Activated T-cell treated with anti-CD3 and anti-CD28 coated beads, Interleukin-2, amount 50 U/mL, for 24 hours (primary cell): ENCODE data around the gene LCN2.
"Not testable (repeated sequence)": the region's sequence is repeated elsewhere in the genome, so short reads cannot be mapped to it uniquely, and the experiment has no call there.

ENCODE experiments used
- DNase-seq: peaks from one replicate; pipeline ENCODE4 v3.0.0-alpha.2; 2020
- H3K27ac Mint-ChIP-seq: 2 replicates; pipeline ENCODE4 v1.8.0; 2020; ENCODE audit warnings: mild to moderate bottlenecking, mixed read lengths
- H3K27me3 Mint-ChIP-seq: 2 replicates; pipeline ENCODE4 v1.8.0; 2020; ENCODE audit warnings: mixed read lengths
- H3K36me3 Mint-ChIP-seq: 2 replicates; pipeline ENCODE4 v1.8.0; 2020; ENCODE audit warnings: low read depth, mixed read lengths
- H3K4me1 Mint-ChIP-seq: 2 replicates; pipeline ENCODE4 v1.8.0; 2020; ENCODE audit warnings: low read depth, mixed read lengths
- H3K4me3 Mint-ChIP-seq: 2 replicates; pipeline ENCODE4 v1.8.0; 2020; ENCODE audit warnings: mild to moderate bottlenecking, moderate library complexity, mixed read lengths
- H3K9me3 Mint-ChIP-seq: 2 replicates; pipeline ENCODE4 v1.8.0; 2020; ENCODE audit warnings: mixed read lengths

Gene LCN2

DNA sequence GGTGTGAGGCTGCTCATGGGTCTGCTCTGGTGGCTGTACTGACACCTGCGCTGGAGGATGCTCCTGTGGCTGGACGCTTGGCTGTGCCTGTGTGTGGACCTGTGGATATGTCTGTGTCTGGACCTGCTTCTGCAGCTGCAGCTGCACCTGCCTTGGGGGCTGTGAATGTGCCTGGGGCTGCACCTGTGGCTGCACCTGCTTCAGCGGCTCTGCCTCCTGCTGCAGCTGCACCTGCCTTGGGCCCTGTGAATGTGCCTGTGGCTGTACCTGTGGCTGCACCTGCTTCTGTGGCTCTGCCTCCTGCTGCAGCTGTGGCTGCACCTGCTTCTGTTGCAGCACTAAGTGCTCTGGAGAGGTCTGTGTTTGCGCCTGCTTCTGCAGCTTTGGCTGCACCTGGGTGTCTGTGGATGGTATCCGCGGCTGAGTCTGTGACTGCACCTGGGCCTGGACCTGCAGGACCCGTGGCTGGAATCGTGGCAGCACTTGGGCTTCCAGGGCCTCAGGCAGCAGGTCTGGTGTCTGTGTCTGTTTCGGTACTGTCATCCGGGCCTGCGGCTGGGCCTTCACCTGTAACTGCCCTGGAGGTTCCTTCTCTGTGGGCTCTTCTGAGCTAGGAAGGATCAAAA is 29.7 kb downstream of the LCN2 start:
- Mint-ChIP-seq H3K9me3 (no peaks in the 10 kb centered on the region), H3K27me3 (no peaks in the 10 kb centered on the region), H3K4me3 (no peak overlapping the region), H3K4me1 (peaks cover 4% of the 10 kb centered on the region), H3K36me3 (peaks cover 94% of the 10 kb centered on the region), H3K27ac (no peak overlapping the region)
- DNase-seq: no peak

DNA sequence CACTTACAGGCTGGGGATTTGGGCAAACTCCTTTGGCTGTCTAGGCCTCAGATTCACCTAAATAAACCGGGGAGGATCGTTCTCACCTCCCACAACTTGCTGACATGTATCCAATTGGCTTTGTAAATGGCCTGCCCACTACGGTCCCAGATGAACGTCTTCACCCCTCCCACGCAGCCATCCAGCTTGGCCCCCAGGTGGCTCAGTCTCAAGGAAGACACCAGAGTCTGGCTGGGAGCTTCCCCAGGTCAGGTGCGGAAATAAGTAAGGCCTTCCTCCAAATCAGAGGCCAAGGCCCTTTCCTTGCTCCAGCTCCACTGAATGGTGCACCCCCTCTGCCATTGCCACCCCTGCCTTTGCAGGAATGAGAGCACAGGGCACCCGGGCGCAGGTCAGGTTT is 30.7 kb downstream of the LCN2 start:
- Mint-ChIP-seq H3K27ac (no peak overlapping the region), H3K4me1 (peaks cover 8% of the 10 kb centered on the region), H3K27me3 (no peaks in the 10 kb centered on the region), H3K36me3 (peaks cover 89% of the 10 kb centered on the region), H3K9me3 (no peaks in the 10 kb centered on the region), H3K4me3 (no peak overlapping the region)
- no peak for DNase-seq

DNA sequence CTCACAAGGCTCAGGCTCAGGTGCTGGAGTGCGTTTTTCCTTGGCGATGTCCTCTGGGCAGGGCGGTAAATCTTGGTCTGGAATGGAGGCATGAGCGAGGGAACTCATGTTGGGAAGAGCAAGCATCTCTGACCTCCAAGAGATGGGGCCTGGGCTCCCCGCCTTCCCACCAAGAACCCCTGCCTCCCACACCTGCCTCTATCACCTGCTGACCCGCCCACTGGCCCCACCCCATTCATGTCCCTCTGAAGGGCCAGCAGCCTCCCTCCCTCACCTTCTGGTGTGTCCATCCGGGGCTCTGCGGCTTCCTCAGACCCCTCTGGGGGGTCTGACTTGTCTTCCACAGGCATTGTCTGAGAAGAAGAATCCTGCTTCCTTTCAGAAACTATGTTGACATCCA is 31.2 kb downstream of the LCN2 start:
- H3K9me3 Mint-ChIP-seq: no peaks in the 10 kb centered on the region
- H3K27ac Mint-ChIP-seq: no peak overlapping the region
- no peak for DNase-seq
- H3K27me3 Mint-ChIP-seq: no peaks in the 10 kb centered on the region
- peaks cover 8% of the 10 kb centered on the region for H3K4me1 Mint-ChIP-seq
- H3K36me3 Mint-ChIP-seq: peaks cover 89% of the 10 kb centered on the region
- H3K4me3 Mint-ChIP-seq: no peak overlapping the region

DNA sequence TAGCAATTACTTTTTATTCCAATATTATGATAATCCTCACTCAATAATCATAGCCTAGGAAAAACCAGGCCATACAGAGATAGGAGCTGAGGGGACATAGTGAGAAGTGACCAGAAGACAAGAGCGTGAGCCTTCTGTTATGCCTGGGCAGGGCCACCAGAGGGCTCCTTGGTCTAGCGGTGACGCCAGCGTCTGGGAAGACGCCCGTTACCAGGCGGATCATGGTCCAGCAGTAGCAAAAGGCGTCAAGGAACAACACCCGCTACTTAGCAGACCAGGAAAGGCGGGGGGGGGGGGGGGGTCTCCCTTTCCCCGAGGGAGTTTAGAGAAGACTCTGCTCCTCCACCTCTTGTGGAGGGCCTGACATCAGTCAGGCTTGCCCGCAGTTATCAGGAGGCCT is 32.2 kb downstream of the LCN2 start:
- H3K36me3 Mint-ChIP-seq: peaks cover 88% of the 10 kb centered on the region
- not testable (repeated sequence) for DNase-seq, H3K9me3 Mint-ChIP-seq, H3K4me3 Mint-ChIP-seq, H3K4me1 Mint-ChIP-seq, H3K27me3 Mint-ChIP-seq, H3K27ac Mint-ChIP-seq

DNA sequence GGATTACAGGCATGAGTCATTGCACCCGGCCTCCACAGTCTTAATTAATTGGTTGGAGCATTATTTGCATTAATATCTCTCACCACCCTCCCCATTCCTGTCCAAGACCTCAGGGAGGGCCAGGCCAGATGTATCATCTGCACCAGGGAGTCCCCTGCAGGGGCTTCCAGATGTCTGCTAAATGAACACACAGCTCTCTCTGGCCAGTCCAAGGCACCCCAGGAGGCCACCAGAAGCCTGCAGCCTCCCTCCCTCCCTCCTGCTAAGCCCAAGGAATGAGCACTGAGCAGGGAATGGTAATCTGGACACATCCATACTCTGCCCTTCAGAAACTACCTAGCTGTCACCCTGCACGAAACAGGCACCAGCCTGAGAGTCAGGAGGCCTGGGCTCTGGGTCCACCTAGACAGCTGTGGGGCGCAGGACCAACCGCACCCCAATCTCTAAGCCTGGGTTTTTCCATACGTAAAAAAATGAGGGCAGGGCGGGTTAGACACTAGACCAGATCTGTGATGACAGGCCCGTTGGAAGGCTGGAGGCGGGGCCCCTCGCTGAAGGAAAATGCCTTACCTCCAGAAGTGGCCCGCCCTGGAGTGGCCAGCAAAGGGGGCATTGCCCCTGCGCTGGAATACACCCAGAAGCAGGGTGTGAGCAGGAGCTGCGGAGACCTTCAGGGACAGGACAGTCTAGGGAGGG is 33.8 kb downstream of the LCN2 start:
- peaks cover 86% of the 10 kb centered on the region for H3K36me3 Mint-ChIP-seq
- no peak for DNase-seq
- H3K9me3 Mint-ChIP-seq: no peaks in the 10 kb centered on the region
- H3K4me1 Mint-ChIP-seq: peaks cover 10% of the 10 kb centered on the region
- H3K27me3 Mint-ChIP-seq: no peaks in the 10 kb centered on the region
- no peak overlapping the region for H3K4me3 Mint-ChIP-seq
- no peak overlapping the region for H3K27ac Mint-ChIP-seq

DNA sequence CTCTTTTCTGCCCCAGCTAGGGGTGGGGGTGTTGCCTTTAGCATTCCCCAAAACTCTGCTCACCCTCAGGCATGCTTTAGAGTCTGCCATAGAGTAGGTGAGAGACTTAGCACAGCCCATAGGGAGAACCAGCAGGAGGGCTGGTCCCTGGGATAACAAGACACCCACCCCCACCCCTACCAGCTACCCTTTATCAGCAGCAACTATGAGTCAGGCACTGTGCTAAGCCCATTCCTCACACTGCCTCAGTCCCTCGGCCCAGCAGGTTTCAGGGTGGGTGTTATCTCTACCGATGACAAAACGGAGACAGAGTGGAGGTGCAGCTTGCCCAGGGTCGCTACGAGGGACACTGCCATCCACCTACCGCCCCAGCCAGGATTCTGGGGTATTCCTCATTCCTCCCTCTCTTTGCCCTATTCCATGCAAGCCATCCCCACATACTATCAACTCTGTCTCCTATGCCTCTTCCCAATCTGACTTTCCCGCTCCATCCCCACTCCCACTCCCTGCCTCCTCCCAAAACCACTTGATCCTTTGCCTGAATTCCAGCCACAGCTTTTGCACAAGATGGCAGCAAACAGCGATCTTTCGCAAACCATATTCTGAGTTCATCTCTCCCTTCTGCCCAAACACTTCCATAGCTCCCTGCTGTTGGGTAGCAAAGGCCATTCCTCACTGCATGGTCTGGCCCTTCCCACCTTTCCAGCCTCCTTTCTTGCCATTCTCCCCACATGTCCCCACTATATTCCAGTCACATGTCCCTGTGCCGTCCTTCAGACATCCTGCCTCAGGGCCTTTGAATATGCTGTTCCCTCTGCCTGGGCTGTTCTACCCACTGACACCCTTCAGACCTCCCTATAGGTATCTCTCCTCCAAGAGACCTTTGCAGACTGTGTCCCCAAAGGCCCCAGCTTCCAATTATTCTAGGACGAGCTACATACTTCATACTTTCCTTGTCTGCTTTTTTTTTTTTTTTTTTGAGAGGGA is 37.0 kb downstream of the LCN2 start:
- Mint-ChIP-seq H3K4me1 (peaks cover 33% of the 10 kb centered on the region), H3K4me3 (no peak overlapping the region), H3K9me3 (no peaks in the 10 kb centered on the region), H3K36me3 (peaks cover 80% of the 10 kb centered on the region), H3K27me3 (no peaks in the 10 kb centered on the region), H3K27ac (peak overlapping the region; percentile 15)
- DNase-seq: no peak

DNA sequence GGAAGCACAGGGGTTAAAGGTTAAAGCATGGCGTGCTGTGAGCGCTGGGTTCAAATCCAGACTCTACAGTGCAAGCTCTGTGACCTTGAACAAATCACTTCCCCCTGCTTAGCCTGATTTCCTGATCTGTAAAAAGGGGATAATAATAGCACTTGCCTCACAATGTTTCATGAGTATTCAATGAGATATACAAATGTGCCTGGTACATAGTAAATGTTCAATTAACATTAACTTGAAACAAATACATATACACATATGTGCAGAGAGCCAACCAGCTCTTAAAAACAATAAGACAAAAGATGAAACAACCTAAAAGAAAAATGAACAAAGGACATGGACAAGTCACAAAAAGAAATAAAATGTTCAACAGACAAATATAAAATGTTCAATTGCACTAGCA is 38.1 kb downstream of the LCN2 start:
- no peak overlapping the region for H3K4me3 Mint-ChIP-seq
- peaks cover 73% of the 10 kb centered on the region for H3K36me3 Mint-ChIP-seq
- peak overlapping the region; percentile 28 for H3K27ac Mint-ChIP-seq
- H3K9me3 Mint-ChIP-seq: no peaks in the 10 kb centered on the region
- peaks cover 37% of the 10 kb centered on the region for H3K4me1 Mint-ChIP-seq
- no peaks in the 10 kb centered on the region for H3K27me3 Mint-ChIP-seq
- DNase-seq: no peak

DNA sequence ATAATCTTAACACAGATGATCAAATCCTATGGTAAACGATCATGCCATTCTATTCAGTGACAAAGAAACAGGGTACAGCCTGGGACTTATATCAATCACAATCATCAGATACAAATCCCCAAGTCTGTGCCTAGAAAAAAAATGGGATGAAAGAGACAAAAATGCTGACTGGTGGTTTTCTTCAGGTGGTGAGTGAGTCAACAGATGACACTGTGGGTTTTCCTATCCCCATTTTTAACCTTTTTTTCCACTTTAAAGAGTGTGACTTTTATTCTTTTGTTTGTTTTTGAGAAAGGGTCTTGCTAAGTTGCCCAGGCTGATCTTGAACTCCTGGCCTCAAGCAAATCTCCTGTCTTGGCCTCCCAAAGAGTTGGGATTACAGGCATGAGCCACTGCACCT is 39.0 kb downstream of the LCN2 start:
- DNase-seq: no peak
- no peaks in the 10 kb centered on the region for H3K27me3 Mint-ChIP-seq
- H3K4me1 Mint-ChIP-seq: peaks cover 41% of the 10 kb centered on the region
- H3K36me3 Mint-ChIP-seq: peaks cover 64% of the 10 kb centered on the region
- no peak overlapping the region for H3K4me3 Mint-ChIP-seq
- H3K27ac Mint-ChIP-seq: peak overlapping the region; percentile 74
- H3K9me3 Mint-ChIP-seq: no peaks in the 10 kb centered on the region

DNA sequence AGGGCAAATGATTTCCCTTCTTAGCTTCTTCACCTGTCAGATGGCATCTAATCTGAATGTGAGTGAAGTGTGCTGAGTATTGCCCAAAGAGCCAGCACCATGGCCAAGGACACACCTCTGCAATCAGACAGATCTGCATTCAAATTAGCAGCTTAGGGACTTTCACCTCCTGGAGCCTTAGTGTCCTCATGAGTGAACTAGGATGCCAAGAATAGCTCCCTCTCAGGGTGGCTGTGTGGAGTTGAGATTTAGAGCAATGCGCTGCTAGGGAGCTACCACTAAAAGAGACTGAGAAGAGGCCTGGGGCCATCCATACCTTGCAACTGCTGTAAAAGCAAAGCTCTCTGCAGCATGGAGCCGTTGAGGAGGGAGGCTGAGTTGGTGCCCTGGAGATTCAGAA is 40.8 kb downstream of the LCN2 start:
- H3K36me3 Mint-ChIP-seq: peaks cover 51% of the 10 kb centered on the region
- peaks cover 38% of the 10 kb centered on the region for H3K4me1 Mint-ChIP-seq
- no peak for DNase-seq
- peak overlapping the region; percentile 99 for H3K4me3 Mint-ChIP-seq
- H3K27ac Mint-ChIP-seq: peak overlapping the region; percentile 47
- H3K9me3 Mint-ChIP-seq: no peaks in the 10 kb centered on the region
- H3K27me3 Mint-ChIP-seq: no peaks in the 10 kb centered on the region

DNA sequence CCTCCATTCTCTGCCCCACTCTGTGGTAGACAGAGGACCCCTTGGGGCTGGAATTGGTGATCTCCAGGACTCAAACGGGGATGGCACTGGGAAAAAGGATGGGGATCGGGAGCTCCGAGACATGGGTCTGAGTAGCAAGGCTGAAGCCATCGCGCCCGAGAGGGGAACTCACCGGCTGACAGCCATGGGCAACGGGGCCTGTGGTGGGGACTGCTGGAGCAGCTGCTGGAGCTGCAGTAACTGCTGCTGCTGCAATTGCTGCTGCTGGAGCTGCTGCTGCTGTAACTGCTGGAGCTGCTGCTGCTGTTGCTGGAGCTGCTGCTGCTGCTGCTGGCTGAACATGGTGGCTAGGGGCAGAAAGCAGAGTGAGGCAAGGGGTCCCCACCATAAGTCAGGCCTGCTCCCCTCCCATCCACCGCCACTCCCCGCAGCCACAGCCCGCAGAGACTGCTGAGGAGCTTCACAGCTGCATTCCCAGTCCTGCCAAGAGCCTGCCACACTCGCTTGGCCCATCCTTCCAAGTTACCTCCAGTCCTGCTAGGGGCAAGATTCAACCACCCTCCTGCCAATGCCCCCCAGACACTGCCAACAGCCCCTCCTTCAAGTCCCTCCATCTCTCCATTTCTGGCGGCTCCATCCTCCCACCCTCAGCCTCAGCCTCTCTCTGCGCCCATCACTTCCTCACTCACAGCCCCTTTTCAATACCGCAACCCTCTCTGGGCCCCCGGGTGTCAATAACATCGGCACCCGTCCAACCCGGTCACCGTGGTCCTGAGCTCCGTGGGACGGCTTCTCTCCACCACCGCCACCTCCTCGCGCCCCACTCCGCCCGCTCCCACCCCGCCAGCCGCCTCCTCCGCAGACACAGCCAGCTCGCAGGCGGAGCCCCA is 41.5 kb downstream of the LCN2 start:
- H3K4me1 Mint-ChIP-seq: peaks cover 38% of the 10 kb centered on the region
- peak overlapping the region; percentile 99 for H3K4me3 Mint-ChIP-seq
- peak overlapping the region; percentile 94 for H3K27ac Mint-ChIP-seq
- H3K27me3 Mint-ChIP-seq: no peaks in the 10 kb centered on the region
- no peaks in the 10 kb centered on the region for H3K9me3 Mint-ChIP-seq
- peaks cover 44% of the 10 kb centered on the region for H3K36me3 Mint-ChIP-seq
- DNase-seq: no peak

DNA sequence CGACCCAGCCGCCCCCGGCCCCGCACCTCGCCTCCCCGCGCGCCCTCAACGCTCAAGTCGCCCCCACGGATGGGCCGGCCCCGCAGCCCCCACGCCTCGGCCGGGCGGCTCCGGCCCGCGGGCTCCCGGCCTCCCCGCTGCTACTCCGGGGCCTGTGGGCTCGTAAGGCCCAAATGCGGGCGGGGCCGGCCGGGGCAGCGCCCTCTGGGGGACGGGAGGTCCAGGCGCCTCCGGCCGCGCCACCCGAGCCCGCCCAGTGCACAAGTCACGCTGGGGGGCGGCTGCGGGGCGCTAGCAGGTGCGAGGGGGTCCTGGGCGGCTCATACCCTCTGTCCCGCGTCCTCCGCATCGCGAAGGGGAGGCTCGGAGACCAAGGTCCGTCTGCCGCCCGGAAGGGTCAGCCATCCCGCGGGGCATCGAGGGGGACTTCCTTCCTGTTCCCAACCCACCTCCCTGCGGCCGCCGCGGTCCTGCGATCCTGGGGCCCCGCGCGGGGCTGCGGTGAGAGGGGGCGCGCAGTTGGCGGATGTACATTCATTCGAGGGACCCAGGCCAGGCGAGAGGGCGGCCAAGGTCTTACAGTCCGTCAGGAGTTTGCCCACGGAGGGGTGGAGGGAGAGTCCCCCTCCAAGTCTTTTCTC is 42.3 kb downstream of the LCN2 start, which contains the start of gene CIZ1:
CIZ1 (minus strand) TSS at position 167 of the 641 bp plus-strand sequence. CDS start 715 bp downstream, outside the sequence.
- H3K36me3 Mint-ChIP-seq: peaks cover 37% of the 10 kb centered on the region

DNA sequence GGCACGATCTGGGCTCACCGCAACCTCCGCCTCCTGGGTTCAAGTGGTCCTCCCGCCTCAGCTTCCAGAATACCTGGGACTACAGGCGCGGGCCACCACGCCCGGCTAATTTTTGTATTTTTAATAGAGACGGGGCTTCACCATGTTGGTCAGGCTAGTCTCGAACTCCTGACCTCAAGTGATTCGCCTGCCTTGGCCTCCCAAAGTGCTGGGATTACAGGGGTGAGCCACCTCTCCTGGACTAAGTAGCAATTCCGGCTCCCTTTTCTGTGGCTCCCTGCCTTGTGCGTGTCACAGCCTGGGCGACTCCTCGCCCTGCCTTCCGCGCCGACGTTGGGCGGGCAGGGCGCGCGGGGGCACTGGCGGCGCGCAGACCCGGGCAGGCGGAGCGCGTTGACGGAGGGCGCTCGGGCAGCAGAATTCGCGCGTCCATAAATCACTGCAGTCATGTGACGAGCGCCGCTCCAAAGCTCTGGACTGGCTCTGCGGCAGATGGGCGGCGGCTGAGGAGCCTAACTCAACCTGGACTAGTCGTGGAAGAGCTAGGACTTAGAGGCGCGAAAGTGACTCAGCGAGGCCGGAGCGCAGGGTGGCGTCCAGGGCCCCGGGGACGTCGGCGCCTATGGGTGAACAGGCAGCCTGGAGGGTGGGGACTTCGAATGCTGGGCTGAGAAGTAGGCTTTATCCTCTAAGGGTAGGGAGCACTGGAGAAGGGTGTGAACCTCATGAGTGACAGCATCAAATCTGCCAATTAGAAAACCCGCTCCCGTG is 43.5 kb downstream of the LCN2 start:
- no peak for DNase-seq
- Mint-ChIP-seq H3K27me3 (no peaks in the 10 kb centered on the region), H3K4me1 (peaks cover 36% of the 10 kb centered on the region), H3K36me3 (peaks cover 28% of the 10 kb centered on the region), H3K27ac (no peak overlapping the region), H3K9me3 (no peaks in the 10 kb centered on the region), H3K4me3 (no peak overlapping the region)

More for the DNA sequence above, 42.3 kb downstream of the LCN2 start, which contains the start of gene CIZ1:
- no peaks in the 10 kb centered on the region for H3K9me3 Mint-ChIP-seq
- peak within 1 kb of the TSS; percentile 94 for H3K27ac Mint-ChIP-seq
- H3K4me3 Mint-ChIP-seq: peak within 1 kb of the TSS; percentile 99
- no peaks in the 10 kb centered on the region for H3K27me3 Mint-ChIP-seq
- H3K4me1 Mint-ChIP-seq: peaks cover 38% of the 10 kb centered on the region
- peak; percentile 86 for DNase-seq
